Right forelimb (tissue), 1 donor: ENCODE results near the gene ZNF532.
"Not testable (repeated sequence)": the region's sequence is repeated elsewhere in the genome, so short reads cannot be mapped to it uniquely, and the experiment has no call there.

Experiments used
- DNase-seq: peaks from one replicate; pipeline ENCODE4 v3.0.0-alpha.2; 2018

ZNF532 gene

GRCh38 chr18:58848685-58849084, 16.0 kb upstream of the ZNF532 start:
- peak; percentile 30 for DNase-seq

GRCh38 chr18:58850786-58851469, 13.7 kb upstream of the ZNF532 start:
- peak; percentile 43 for DNase-seq

- DNase-seq: peak; percentile 41
Observed at GRCh38 chr18:58851856-58852255, 12.8 kb upstream of the ZNF532 start.

GRCh38 chr18:58852629-58853028, 12.0 kb upstream of the ZNF532 start:
- DNase-seq: no peak

- no peak for DNase-seq
Observed at GRCh38 chr18:58853561-58853960, 11.1 kb upstream of the ZNF532 start.

- not testable (repeated sequence) for DNase-seq
Observed at GRCh38 chr18:58855521-58855920, 9.2 kb upstream of the ZNF532 start.

- no peak for DNase-seq
Observed at GRCh38 chr18:58856881-58857280, 7.8 kb upstream of the ZNF532 start.

- DNase-seq: peak; percentile 56
Observed at GRCh38 chr18:58858591-58859468, 5.8 kb upstream of the ZNF532 start.

GRCh38 chr18:58859907-58860306, 4.8 kb upstream of the ZNF532 start:
- peak; percentile 42 for DNase-seq

GRCh38 chr18:58860747-58861231, 3.9 kb upstream of the ZNF532 start:
- DNase-seq: no peak

GRCh38 chr18:58861353-58861752, 3.3 kb upstream of the ZNF532 start:
- DNase-seq: no peak

GRCh38 chr18:58861861-58862301, 2.8 kb upstream of the ZNF532 start:
- no peak for DNase-seq

- DNase-seq: no peak
Observed at GRCh38 chr18:58862356-58862755, 2.3 kb upstream of the ZNF532 start.

- peak; percentile 70 for DNase-seq
Observed at GRCh38 chr18:58862851-58863538, 1.7 kb upstream of the ZNF532 start.

GRCh38 chr18:58863539-58864145, 1.0 kb upstream of the ZNF532 start:
- peak; percentile 73 for DNase-seq

GRCh38 chr18:58865033-58865590, 435 bp downstream of the ZNF532 start:
- DNase-seq: no peak

- DNase-seq: no peak
Observed at GRCh38 chr18:58865701-58866065, 1.0 kb downstream of the ZNF532 start.

GRCh38 chr18:58866066-58866772, 1.5 kb downstream of the ZNF532 start:
- peak; percentile 42 for DNase-seq

GRCh38 chr18:58866773-58867150, 2.1 kb downstream of the ZNF532 start:
- no peak for DNase-seq

- DNase-seq: peak; percentile 51
Observed at GRCh38 chr18:58867281-58867961, 2.7 kb downstream of the ZNF532 start.

- DNase-seq: no peak
Observed at GRCh38 chr18:58868440-58868839, 3.8 kb downstream of the ZNF532 start.
